ENCODE results near the gene ASTL. TPM values are rescaled to one million over a fixed set of nuclear protein-coding genes. Genes with fewer than 3 reads are reported as not detected.

Gene ASTL
- total and polyA plus RNA-seq, 4 donors: not detected

DNA sequence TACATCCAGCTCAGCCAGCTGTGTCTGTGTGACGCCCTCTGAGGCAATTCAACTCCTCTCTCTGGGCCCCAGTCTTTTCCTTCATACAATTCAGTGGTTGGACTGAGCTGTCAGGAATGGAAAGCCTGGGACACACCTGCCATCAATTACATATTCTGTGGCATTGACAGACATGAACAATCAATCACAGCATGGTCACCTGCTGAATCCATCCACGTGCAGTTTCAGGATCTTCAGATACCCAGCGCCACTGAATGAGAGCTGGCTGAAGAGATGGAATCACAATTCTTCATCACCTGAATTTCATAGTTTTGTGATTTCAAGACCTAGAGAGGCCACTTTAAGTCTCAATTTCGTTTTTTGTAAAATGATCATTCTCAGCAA, 27.1 kb downstream of the ASTL start:
- Histone ChIP-seq H3K27ac (ENCODE audit: low read depth in 1 of 2, low read length in 2 of 2) (no peak overlapping the region), H3K36me3 (ENCODE audit: control insufficient read depth in 4 of 4, insufficient read depth in 3 of 4, low read depth in 1 of 4, low read length in 3 of 4) (no peaks in the 10 kb centered on the region), H3K4me3 (ENCODE audit: low read depth in 1 of 3, low read length in 3 of 3) (no peak overlapping the region), H3K4me1 (ENCODE audit: control insufficient read depth in 4 of 4, insufficient read depth in 4 of 4, low read length in 3 of 4) (peaks cover 0 to 2% (median under 1%) of the 10 kb centered on the region in 4 donors), H3K27me3 (ENCODE audit: control insufficient read depth in 4 of 4, insufficient read depth in 4 of 4, low read length in 3 of 4) (peaks cover 0 to 2% (median 0%) of the 10 kb centered on the region in 4 donors), H3K9ac (ENCODE audit: low read depth in 1 of 2, low read length in 2 of 2) (no peak overlapping the region), H3K9me3 (ENCODE audit: control insufficient read depth in 4 of 4, low read length in 3 of 4) (no peaks in the 10 kb centered on the region)
- DNase-seq (ENCODE audit: low spot score): no peak
- WGBS: 82% methylated on average over 4 of the region's 4 CpGs
- no peak for TF ChIP-seq YY1 (IDR thresholded peaks at IDR 0.05)

DNA sequence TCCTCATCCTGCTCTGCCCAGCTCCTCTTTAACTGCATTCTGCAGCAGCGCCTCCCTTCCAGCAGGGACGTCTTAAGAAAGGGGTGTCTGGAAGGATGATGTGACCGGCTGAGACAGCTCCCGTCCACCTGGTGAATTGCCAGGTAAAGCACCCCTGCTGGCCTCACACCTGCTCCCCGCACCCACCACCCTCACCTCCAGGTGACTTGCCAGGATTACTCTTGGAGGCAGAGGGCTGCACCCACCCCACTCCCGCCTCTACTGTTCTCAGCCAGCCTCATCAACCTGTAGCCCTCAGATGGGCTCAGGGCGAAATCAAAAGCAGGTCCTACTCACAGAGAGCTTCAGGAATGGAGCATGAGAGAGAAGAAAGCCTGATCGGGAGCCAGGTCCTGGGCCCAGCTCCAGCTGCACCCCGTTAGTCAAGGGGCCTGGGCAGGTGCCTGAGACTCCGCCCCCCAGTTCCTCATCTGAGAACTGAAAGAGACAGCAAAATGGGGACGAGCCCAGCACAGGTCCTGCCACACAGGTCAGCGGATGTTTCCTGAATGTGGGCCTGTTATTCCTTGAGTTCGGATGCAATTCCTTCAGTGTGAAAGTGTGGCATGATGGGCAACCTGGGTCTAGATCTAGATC, 27.6 kb downstream of the ASTL start:
- no peak for TF ChIP-seq HNF4G (IDR thresholded peaks at IDR 0.05)
- no peak for TF ChIP-seq NR2F2 (IDR thresholded peaks at IDR 0.05)
- TF ChIP-seq TAF1 (conservative IDR thresholded peaks at IDR 0.05): no peak
- TF ChIP-seq, protein P1, sequence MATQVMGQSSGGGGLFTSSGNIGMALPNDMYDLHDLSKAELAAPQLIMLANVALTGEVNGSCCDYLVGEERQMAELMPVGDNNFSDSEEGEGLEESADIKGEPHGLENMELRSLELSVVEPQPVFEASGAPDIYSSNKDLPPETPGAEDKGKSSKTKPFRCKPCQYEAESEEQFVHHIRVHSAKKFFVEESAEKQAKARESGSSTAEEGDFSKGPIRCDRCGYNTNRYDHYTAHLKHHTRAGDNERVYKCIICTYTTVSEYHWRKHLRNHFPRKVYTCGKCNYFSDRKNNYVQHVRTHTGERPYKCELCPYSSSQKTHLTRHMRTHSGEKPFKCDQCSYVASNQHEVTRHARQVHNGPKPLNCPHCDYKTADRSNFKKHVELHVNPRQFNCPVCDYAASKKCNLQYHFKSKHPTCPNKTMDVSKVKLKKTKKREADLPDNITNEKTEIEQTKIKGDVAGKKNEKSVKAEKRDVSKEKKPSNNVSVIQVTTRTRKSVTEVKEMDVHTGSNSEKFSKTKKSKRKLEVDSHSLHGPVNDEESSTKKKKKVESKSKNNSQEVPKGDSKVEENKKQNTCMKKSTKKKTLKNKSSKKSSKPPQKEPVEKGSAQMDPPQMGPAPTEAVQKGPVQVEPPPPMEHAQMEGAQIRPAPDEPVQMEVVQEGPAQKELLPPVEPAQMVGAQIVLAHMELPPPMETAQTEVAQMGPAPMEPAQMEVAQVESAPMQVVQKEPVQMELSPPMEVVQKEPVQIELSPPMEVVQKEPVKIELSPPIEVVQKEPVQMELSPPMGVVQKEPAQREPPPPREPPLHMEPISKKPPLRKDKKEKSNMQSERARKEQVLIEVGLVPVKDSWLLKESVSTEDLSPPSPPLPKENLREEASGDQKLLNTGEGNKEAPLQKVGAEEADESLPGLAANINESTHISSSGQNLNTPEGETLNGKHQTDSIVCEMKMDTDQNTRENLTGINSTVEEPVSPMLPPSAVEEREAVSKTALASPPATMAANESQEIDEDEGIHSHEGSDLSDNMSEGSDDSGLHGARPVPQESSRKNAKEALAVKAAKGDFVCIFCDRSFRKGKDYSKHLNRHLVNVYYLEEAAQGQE (IDR thresholded peaks at IDR 0.05): no peak
- Histone ChIP-seq H3K36me3 (ENCODE audit: control insufficient read depth in 4 of 4, insufficient read depth in 3 of 4, low read depth in 1 of 4, low read length in 3 of 4) (no peaks in the 10 kb centered on the region), H3K9ac (ENCODE audit: low read depth in 1 of 2, low read length in 2 of 2) (no peak overlapping the region), H3K27me3 (ENCODE audit: control insufficient read depth in 4 of 4, insufficient read depth in 4 of 4, low read length in 3 of 4) (peaks cover 0 to 2% (median 0%) of the 10 kb centered on the region in 4 donors), H3K27ac (ENCODE audit: low read depth in 1 of 2, low read length in 2 of 2) (peak overlapping the region in 1 of 2 donors; percentile 18), H3K4me1 (ENCODE audit: control insufficient read depth in 4 of 4, insufficient read depth in 4 of 4, low read length in 3 of 4) (no peaks in the 10 kb centered on the region), H3K9me3 (ENCODE audit: control insufficient read depth in 4 of 4, low read length in 3 of 4) (peaks cover 0 to 2% (median under 1%) of the 10 kb centered on the region in 4 donors), H3K4me3 (ENCODE audit: low read depth in 1 of 3, low read length in 3 of 3) (no peak overlapping the region)
- DNase-seq (ENCODE audit: low spot score): no peak
- 90% methylated on average over 13 of the region's 13 CpGs for WGBS

DNA sequence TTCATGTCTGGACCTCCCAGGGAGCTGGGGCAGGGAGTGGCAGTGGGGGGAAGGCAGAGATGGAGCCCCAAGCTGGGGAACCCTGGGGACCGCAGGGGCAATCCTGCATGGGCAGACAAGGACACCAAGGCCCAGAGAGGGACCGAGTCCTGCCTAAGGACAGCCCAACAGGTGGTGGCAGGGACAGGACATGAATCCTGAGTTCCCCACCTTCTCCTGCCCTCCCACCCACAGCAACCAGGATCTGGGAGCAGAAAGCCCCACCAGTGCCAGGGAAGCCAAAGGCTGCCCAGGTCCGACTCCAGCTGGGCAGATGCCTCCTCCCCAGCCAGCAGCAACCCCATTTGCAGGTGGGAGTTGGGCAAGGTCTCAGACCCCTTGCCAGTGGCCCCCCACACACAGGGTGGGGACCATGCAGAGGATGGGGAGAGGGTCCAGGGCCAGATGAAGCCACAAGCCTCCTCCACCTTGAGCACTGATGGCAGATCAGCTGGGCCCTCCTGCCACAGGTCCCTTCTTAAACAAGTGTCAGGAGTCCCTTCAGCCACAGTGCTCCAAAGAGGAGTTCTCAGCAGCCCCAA, 28.3 kb downstream of the ASTL start:
- H3K36me3 ChIP-seq (ENCODE audit: control insufficient read depth in 4 of 4, insufficient read depth in 3 of 4, low read depth in 1 of 4, low read length in 3 of 4): no peaks in the 10 kb centered on the region
- TF ChIP-seq, protein P1 (IDR thresholded peaks at IDR 0.05): no peak
- TF ChIP-seq NR2F2 (IDR thresholded peaks at IDR 0.05) (no peak), FOXA1 (IDR thresholded peaks at IDR 0.05) (no peak), GABPA (IDR thresholded peaks at IDR 0.05 in 1 of 2, conservative IDR thresholded peaks at IDR 0.05 in 1 of 2) (no peak), YY1 (IDR thresholded peaks at IDR 0.05) (no peak), SP1 (IDR thresholded peaks at IDR 0.05) (no peak), RAD21 (IDR thresholded peaks at IDR 0.05) (no peak), EGR1 (IDR thresholded peaks at IDR 0.05; ENCODE audit: low read depth in 2 of 2) (no peak), HNF4G (IDR thresholded peaks at IDR 0.05) (no peak), RXRA (IDR thresholded peaks at IDR 0.05) (no peak)
- TF ChIP-seq, protein P2, sequence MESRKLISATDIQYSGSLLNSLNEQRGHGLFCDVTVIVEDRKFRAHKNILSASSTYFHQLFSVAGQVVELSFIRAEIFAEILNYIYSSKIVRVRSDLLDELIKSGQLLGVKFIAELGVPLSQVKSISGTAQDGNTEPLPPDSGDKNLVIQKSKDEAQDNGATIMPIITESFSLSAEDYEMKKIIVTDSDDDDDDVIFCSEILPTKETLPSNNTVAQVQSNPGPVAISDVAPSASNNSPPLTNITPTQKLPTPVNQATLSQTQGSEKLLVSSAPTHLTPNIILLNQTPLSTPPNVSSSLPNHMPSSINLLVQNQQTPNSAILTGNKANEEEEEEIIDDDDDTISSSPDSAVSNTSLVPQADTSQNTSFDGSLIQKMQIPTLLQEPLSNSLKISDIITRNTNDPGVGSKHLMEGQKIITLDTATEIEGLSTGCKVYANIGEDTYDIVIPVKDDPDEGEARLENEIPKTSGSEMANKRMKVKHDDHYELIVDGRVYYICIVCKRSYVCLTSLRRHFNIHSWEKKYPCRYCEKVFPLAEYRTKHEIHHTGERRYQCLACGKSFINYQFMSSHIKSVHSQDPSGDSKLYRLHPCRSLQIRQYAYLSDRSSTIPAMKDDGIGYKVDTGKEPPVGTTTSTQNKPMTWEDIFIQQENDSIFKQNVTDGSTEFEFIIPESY (IDR thresholded peaks at IDR 0.05): no peak
- TF ChIP-seq, protein P3, sequence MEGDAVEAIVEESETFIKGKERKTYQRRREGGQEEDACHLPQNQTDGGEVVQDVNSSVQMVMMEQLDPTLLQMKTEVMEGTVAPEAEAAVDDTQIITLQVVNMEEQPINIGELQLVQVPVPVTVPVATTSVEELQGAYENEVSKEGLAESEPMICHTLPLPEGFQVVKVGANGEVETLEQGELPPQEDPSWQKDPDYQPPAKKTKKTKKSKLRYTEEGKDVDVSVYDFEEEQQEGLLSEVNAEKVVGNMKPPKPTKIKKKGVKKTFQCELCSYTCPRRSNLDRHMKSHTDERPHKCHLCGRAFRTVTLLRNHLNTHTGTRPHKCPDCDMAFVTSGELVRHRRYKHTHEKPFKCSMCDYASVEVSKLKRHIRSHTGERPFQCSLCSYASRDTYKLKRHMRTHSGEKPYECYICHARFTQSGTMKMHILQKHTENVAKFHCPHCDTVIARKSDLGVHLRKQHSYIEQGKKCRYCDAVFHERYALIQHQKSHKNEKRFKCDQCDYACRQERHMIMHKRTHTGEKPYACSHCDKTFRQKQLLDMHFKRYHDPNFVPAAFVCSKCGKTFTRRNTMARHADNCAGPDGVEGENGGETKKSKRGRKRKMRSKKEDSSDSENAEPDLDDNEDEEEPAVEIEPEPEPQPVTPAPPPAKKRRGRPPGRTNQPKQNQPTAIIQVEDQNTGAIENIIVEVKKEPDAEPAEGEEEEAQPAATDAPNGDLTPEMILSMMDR (IDR thresholded peaks at IDR 0.05; ENCODE audit: low read depth, low read length, missing input control): no peak
- H3K27me3 ChIP-seq (ENCODE audit: control insufficient read depth in 4 of 4, insufficient read depth in 4 of 4, low read length in 3 of 4): peaks cover 0 to 2% (median 0%) of the 10 kb centered on the region in 4 donors
- H3K4me3 ChIP-seq (ENCODE audit: low read depth in 1 of 3, low read length in 3 of 3): no peak overlapping the region
- H3K9me3 ChIP-seq (ENCODE audit: control insufficient read depth in 4 of 4, low read length in 3 of 4): peaks cover 0 to 9% (median 5%) of the 10 kb centered on the region in 4 donors
- 94% methylated on average over 3 of the region's 3 CpGs for WGBS
- no peak for DNase-seq (ENCODE audit: low spot score)
- H3K4me1 ChIP-seq (ENCODE audit: control insufficient read depth in 4 of 4, insufficient read depth in 4 of 4, low read length in 3 of 4): no peaks in the 10 kb centered on the region
- H3K27ac ChIP-seq (ENCODE audit: low read depth in 1 of 2, low read length in 2 of 2): peak overlapping the region in 1 of 2 donors; percentile 72
- no peak overlapping the region for H3K9ac ChIP-seq (ENCODE audit: low read depth in 1 of 2, low read length in 2 of 2)

Measured in liver (tissue), 9 donors.